Daoy (cell line): ENCODE results near the gene HS6ST1. TPM values are rescaled to one million over a fixed set of nuclear protein-coding genes. Genes with fewer than 3 reads are reported as not detected.

Experiments
- DNase-seq: peaks from one replicate; pipeline ENCODE4 v3.0.0-alpha.2; 2015; ENCODE audit warnings: low read depth
- total RNA-seq: library from RNA; depleted of rRNA; stranded (reverse); fragments of >200 nt; shearing (Covaris generic); gene quantifications from 2 replicates; pipeline ENCODE4 v1.2.3, GENCODE V29; 2014; rRNA removed

The HS6ST1 gene
- 10.3 and 13.0 TPM in 2 replicates for total RNA-seq

- DNase-seq, result peak; percentile 88
Observed at GRCh38 chr2:128318776-128319464, at the start of gene HS6ST1. Gene HS6ST1, minus strand, starts transcription at chr2:128318868. Its CDS starts 305 bp downstream, at chr2:128318563.

- DNase-seq, result no peak
Observed at GRCh38 chr2:128367601-128368359, 49.1 kb upstream of the HS6ST1 start.

DNA sequence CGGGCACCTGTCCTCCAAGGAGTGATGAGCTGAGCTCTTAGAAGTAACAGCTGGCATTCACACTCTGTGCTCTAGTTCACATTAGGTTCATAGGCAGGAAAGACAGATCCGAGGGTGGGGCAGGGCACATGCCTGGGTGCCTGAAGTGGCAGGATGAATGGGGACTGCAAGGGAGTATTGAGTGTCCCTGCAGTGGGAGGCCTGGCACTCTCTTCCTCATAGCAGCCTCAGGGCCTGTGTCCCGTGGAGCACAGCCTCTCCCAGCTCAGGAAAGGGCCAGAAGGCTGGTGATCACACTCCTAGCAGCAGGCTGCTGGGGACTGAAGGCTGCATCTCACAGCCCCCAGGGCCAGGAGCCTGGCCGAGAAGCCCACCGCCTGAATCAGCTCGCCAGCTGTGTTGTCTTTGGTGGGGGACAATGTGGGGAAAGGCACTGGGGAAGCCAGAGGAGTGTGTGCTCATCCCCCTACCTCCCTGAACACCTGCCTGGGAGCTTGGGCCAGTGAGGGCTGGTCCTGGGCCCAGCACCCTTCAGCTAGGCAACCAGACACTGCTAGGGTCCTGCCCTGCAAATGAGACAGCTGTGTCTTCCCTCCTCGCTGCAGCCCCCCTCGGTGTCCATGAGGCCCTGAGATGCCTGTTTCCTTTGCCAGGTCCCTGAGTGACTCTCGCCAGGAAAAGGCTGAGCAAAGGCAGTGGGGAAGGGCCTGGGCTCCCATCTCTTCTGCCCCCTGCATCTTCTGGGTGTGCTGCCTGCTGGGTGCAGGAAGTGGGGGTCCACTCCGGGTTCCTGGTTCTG lies 48.2 kb upstream of the HS6ST1 start:
- DNase-seq, result no peak

GRCh38 chr2:128365217-128365905 lies 46.7 kb upstream of the HS6ST1 start:
- no peak for DNase-seq

GRCh38 chr2:128364441-128364911 lies 45.8 kb upstream of the HS6ST1 start:
- no peak for DNase-seq

DNA sequence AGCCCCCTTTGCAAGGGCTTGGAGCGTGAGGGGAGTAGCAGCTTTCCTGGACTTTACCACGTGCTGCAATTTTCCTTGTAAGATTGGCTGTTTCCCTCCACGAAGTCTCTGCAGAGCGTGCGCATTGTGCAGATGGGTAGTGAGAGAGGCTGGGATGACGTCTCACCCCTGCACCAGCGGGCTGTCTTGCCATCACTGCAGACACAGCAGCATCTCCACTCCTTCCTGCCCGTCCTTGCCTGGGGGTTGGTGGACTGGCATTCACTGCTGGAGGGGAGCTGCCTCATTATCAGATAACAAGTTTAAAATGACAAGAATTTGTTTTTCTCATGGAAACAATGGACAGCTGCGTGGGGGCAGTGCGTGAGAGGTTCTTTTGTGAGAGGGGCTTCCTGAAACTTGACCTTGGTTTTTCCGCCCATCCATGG lies 45.3 kb upstream of the HS6ST1 start:
- DNase-seq, result no peak

DNA sequence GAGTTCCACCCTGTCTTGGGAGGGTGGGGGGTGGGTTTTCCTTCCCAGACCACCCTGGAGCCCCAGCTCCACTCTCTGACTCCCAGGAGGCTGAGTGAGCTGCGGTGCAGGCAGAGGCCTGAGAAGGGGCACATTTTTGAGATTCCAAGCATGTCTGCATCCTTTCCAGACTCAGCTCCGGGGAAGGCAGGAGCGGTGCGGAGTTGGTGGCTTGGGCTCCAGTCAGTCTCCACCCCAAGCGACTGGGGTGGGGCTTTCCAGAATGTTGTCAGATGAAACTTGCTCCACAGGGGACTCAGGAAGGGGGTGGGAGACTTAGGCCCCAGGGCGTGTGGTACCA lies 44.2 kb upstream of the HS6ST1 start:
- peak; percentile 24 for DNase-seq

- DNase-seq, result no peak
Observed at GRCh38 chr2:128362176-128362888, 43.7 kb upstream of the HS6ST1 start.

DNA sequence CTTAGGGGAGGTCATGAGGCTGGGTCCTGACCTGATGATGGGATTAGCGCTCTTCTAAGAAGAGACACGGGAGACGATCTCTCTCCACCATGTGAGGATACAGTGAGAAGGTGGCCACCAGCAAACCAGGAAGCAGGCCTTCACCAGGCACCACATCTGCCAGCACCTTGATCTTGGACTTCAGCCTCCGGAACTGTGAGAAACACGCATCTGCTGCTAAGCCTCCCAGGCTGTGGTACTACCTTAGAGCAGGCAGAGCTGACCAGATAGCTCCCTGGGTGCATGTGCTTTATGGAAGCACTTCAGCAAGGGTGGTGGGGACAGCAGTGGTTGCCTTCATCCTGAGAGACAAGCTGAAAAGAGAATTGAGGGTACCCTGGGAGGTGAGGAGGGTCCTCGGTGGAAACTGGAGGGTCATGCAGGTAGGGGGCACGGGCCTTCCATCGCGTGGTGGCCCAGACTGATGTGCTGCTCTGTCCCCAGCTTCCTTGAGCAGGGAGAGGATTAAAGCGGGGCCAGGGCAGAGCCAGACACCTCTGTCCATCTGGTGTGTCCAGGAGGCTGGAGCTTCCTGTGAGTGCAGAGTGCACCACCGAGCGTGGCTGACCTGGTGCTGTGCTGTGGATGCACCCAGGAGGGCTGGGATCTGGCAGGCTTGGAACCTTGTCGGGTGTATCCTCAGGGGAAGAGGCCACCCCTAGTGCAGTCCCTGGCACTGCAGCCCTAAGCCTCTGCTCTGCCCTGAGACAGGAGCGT lies 42.9 kb upstream of the HS6ST1 start:
- DNase-seq, result no peak

DNA sequence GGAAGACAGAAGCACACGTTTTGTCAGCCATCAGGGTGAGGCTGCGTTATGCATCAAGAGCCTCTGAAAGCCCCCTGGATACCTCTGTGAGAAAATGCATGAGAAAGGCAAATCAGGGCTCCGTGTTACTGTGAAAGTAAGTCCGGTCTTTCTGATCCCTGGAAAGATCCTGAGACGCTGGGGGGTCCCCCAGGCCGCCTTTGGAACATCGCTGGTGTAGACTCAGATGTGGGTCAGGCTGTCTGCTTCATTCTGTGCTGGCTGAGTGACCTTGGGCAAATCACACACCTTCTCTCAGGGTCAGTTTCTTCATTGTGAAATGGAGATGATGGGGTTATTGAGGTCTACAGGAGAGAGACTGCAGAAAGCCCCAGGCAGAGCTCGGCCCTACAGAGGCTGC lies 42.0 kb upstream of the HS6ST1 start:
- DNase-seq, result no peak

DNA sequence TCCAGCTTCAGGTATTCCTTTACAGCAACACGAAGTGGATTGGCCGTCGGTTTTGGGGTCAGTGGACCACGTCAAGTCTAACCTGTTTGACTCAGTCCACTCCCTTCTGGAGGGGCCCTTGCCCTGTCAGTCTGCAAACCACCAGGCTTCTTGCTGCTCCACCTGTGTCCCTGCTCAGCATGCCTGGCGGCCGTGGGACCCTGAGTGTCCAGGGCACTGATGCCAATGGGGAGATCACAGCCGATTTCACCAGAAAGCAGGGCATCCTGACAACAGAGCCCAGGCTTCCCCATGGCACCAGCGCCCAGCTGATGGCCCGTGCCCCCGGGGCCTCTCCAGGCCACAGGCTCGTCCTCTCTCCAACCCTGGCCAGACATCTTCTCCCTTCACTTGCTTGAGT lies 41.2 kb upstream of the HS6ST1 start:
- no peak for DNase-seq

DNA sequence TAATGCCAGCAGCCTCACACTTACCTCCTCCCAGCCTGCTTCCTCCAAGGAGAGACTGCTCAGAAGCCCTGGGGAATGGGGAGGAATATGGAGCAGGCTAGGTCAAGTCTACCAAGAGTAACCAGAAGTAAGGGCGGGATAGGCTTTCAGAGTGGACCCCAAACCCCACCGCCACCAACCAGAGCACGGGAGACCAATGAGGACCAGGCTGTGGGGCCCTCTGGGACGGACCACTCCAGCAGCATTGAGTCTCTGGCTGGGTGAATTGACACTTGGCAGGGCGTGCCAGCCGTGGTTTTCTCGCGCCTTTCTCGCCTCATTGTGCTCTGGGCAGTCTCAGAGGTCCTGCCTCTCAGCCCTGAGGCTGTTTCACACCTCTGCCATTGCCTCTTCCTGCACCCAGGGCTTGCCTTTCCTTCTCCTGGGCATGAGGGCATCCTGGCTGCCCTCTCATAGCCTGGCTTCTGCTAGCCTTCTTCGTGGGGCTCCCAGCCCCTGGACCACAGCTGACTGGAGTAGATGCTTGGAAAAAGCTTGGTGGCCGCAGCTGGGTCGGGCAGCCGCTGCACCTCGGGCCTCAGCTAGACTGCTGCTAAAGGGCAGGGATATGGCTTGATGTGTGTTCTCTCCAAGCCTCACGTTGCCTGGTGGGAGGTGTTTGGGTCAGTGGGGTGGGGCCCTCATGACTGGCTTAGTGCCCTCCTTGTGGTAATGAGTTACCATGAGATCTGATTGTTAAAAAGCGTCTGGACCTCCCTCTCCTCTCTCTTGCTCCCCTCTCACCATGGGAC lies 40.5 kb upstream of the HS6ST1 start:
- DNase-seq, result no peak

DNA sequence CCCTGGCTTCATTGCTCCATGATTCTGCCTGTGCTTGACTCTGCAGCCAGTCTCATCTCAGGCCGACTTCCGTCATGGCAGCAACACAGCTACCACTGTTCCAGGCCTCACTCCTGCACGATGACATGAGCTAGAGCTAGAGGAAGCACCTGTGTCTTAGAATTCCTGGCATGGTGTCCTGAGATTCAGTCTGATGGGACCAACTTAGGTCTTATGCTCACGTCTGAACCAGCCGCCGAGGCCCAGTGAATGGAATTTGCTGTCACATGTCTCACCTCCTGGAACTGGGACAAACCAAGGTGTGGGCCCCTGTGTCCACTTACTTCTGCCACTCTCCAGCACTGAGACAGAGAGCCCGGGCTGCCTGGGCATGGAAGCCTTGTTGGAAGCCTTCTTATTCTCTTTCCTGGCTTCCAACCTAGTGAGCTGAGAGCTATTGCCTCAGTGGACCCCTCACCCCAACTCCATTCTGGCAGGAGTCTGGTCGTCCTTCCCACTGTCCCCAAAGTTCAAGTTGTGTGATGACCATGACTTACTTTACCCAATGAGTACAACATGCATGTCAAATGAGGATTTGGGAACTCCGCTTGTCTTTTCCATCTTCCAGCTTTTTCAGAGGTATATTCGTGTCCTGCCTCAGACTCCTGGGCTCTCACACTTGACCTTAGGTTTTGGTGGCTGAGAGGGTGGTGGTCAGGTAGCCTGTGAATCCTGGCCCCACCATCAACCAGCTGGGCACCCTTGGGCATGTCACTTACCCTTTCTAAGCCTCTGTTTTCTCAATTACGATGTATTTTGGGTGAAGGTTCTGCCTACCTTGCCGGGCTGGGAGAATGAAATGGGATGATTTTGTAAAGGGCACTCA lies 39.1 kb upstream of the HS6ST1 start:
- no peak for DNase-seq

DNA sequence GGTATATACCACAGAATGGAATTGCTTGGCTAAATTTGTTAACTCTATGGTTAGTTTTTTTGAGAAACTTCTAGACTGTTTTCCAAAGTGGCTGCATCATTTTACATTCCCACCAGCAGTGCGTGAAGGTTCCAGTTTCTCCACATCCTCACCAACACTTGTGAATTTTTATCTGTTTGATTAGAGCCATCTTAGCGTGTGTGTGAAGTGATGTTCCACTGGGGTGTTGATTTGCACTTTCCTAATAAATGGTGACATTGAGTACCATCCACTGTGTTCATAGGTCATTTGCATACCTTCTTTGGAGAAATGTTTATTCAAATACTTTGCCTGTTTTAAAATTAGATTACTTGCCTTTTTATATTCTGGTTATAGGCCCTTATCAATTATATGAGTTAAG lies 37.5 kb upstream of the HS6ST1 start:
- no peak for DNase-seq

- DNase-seq, result no peak
Observed at GRCh38 chr2:128354726-128355470, 36.2 kb upstream of the HS6ST1 start.

GRCh38 chr2:128354161-128354560 lies 35.5 kb upstream of the HS6ST1 start:
- DNase-seq, result no peak

- no peak for DNase-seq
Observed at GRCh38 chr2:128350736-128351135, 32.1 kb upstream of the HS6ST1 start.

GRCh38 chr2:128348701-128349100 lies 30.0 kb upstream of the HS6ST1 start:
- DNase-seq, result no peak
